GM12878 (cell line): ENCODE measurements around the gene PTPRD. TPM values are rescaled to one million over a fixed set of nuclear protein-coding genes. Genes with fewer than 3 reads are reported as not detected.

Experiments used
- ATAC-seq: fragments of 200-7000 bp; cut with Tn5 transposase; 3 replicates; pipeline ENCODE4 v1.9.1; 2020; ENCODE audit warnings: mild to moderate bottlenecking, moderate library complexity
- BruUV-seq: library from RNA; stranded (reverse); fragments of 400-500 nt; replicated peaks from 2 replicates; lab custom pipeline; 2021; lab: Mats Ljungman, UMichigan
- CTCF ChIA-PET: fragments of 300-600 bp; sonication (Branson Sonifier 250); formaldehyde crosslinking; extraction: SDS; loops from one replicate; lab custom pipeline; 2021; ENCODE audit warnings: inconsistent platforms; lab: Yijun Ruan, JAX
- POLR2A ChIA-PET: fragments of 350-600 bp; formaldehyde crosslinking; extraction: SDS; loops from one replicate; lab custom pipeline; 2021; ENCODE audit warnings: inconsistent platforms; lab: Charles Lee
- RAD21 ChIA-PET: fragments of 300-600 bp; sonication (Branson Sonifier 250); formaldehyde crosslinking; loops from one replicate; lab custom pipeline; 2023; ENCODE audit warnings: antibody characterized with exemption; ENCODE audit not compliant: unreplicated experiment; lab: Charles Lee
- SMC1A ChIA-PET: fragments of 300-600 bp; sonication (Branson Sonifier 250); formaldehyde crosslinking; loops from one replicate; lab custom pipeline; 2023; ENCODE audit not compliant: unreplicated experiment, uncharacterized antibody; lab: Charles Lee
- DNase-seq: peaks from one replicate; pipeline ENCODE4 v3.0.0-alpha.2; 2011; ENCODE audit warnings: low read depth, low spot score
- FAIRE-seq: peaks from 3 replicates; lab custom pipeline; 2011; peaks lifted over from hg19 to GRCh38; lab: Jason Lieb, UNC
- H2AFZ ChIP-seq: 2 replicates; pipeline ENCODE4 v1.6.0; 2011; ENCODE audit warnings: low read depth, low read length, control low read depth; ENCODE audit not compliant: control insufficient read depth
- H3K27ac ChIP-seq: 2 replicates; pipeline ENCODE4 v1.5.1; 2011; ENCODE audit warnings: control low read depth; ENCODE audit not compliant: control insufficient read depth, insufficient read depth
- H3K27me3 ChIP-seq, 2 experiments: replicated peaks in 1 of 2; 2 replicates each; pipeline versions ENCODE4 v1.6.0 to v1.6.1; 2011; ENCODE audit warnings: low read length in 1 of 2; ENCODE audit not compliant: control insufficient read depth in 2 of 2, insufficient read depth in 2 of 2
- H3K36me3 ChIP-seq, 2 experiments: 2 replicates each; pipeline ENCODE4 v1.5.1; 2011; ENCODE audit warnings: low read length in 1 of 2; ENCODE audit not compliant: control insufficient read depth in 2 of 2, insufficient read depth in 2 of 2
- H3K4me1 ChIP-seq: 2 replicates; pipeline ENCODE4 v1.6.1; 2011; ENCODE audit warnings: mild to moderate bottlenecking, low read length, moderate library complexity, mixed read lengths; ENCODE audit not compliant: control insufficient read depth, insufficient read depth
- H3K4me2 ChIP-seq: 2 replicates; pipeline ENCODE4 v1.6.0; 2011; ENCODE audit warnings: control low read depth; ENCODE audit not compliant: control insufficient read depth, insufficient read depth
- H3K4me3 ChIP-seq: fragments of 200-600 bp; sonication (generic); 2 replicates; pipeline ENCODE4 v1.5.1; 2016
- H3K79me2 ChIP-seq: 2 replicates; pipeline ENCODE4 v1.6.0; 2011; ENCODE audit warnings: low read length; ENCODE audit not compliant: control insufficient read depth, insufficient read depth
- H3K9ac ChIP-seq: 2 replicates; pipeline ENCODE4 v1.8.0; 2011; ENCODE audit warnings: low read length, control low read depth, mixed read lengths; ENCODE audit not compliant: control insufficient read depth, insufficient read depth
- H3K9me3 ChIP-seq: replicated peaks from 3 replicates; pipeline ENCODE4 v1.5.1; 2011; ENCODE audit warnings: mild to moderate bottlenecking, low read length; ENCODE audit not compliant: control insufficient read depth, insufficient read depth
- H4K20me1 ChIP-seq: 2 replicates; pipeline ENCODE4 v1.6.0; 2011; ENCODE audit not compliant: control insufficient read depth, insufficient read depth
- CHD2 ChIP-seq: IDR thresholded peaks from 2 replicates; pipeline ENCODE4 v1.6.1; 2011; ENCODE audit warnings: low read depth, low read length, improper control_type of control experiment, borderline replicate concordance
- EP300 ChIP-seq, 2 experiments: fragments of 150-350 bp in 1 of 2; IDR thresholded peaks; 2 replicates each; pipeline ENCODE4 v1.6.1; 2011 to 2012; ENCODE audit warnings: low read depth in 2 of 2, low read length in 2 of 2, borderline replicate concordance in 1 of 2, improper control_type of control experiment in 1 of 2, inconsistent platforms in 1 of 2; ENCODE audit not compliant: control insufficient read depth in 1 of 2
- HCFC1 ChIP-seq: fragments of 150-350 bp; IDR thresholded peaks from 2 replicates; pipeline ENCODE4 v1.6.1; 2014; ENCODE audit warnings: low read length
- HDAC2 ChIP-seq: fragments of 200-600 bp; sonication (generic); IDR thresholded peaks from 2 replicates; pipeline ENCODE4 v1.6.1; 2017
- NR2C1 ChIP-seq: fragments of 450-650 bp; IDR thresholded peaks from 2 replicates; pipeline ENCODE4 v1.6.1; 2017; ENCODE audit warnings: antibody characterized with exemption, mild to moderate bottlenecking, moderate library complexity
- POLR2AphosphoS5 ChIP-seq: IDR thresholded peaks from 2 replicates; pipeline ENCODE4 v1.6.1; 2011; ENCODE audit warnings: mild to moderate bottlenecking, low read length, inconsistent platforms
- SMARCA5 ChIP-seq: fragments of 450-650 bp; IDR thresholded peaks from 2 replicates; pipeline ENCODE4 v1.6.1; 2017; ENCODE audit warnings: mild to moderate bottlenecking
- SREBF2 ChIP-seq: IDR thresholded peaks from 2 replicates; pipeline ENCODE4 v1.6.1; 2012; ENCODE audit warnings: mild to moderate bottlenecking, low read length
- STAT1 ChIP-seq: fragments of 450-650 bp; conservative IDR thresholded peaks from 2 replicates; pipeline ENCODE4 v1.6.1; 2014; ENCODE audit warnings: antibody characterized with exemption, mild to moderate bottlenecking
- TCF3 ChIP-seq: IDR thresholded peaks from 2 replicates; pipeline ENCODE4 v1.6.1; 2012; ENCODE audit warnings: low read depth, mild to moderate bottlenecking, low read length, borderline replicate concordance; ENCODE audit not compliant: insufficient read depth
- YBX1 ChIP-seq: fragments of 450-650 bp; IDR thresholded peaks from 2 replicates; pipeline ENCODE4 v1.6.1; 2016; ENCODE audit warnings: antibody characterized with exemption
- ZNF24 ChIP-seq: fragments of 450-650 bp; IDR thresholded peaks from 2 replicates; pipeline ENCODE4 v1.6.1; 2017; ENCODE audit warnings: antibody characterized with exemption, mild to moderate bottlenecking
- ZNF274 ChIP-seq: IDR thresholded peaks from one replicate; pipeline ENCODE4 v1.8.0; 2011; ENCODE audit not compliant: insufficient read length, insufficient read depth
- WGBS: methylation state at CpG from one replicate; pipeline ENCODE4 v1.1.6; 2016; ENCODE audit warnings: low lambda C conversion rate; ENCODE audit not compliant: insufficient replicate concordance, insufficient coverage; ENCODE audit errors: missing lambda C conversion rate; 5-methylcytosine and 5-hydroxymethylcytosine counted together
- in situ Hi-C: fragments of 300-500 bp; cut with MboI; formaldehyde crosslinking; loops from 9 replicates; pipeline ENCODE4 v1.14.3; 2018; ENCODE audit warnings: mixed read lengths
- intact Hi-C: fragments of 100-400 bp; cut with micrococcal nuclease; formaldehyde crosslinking; loops from one replicate; pipeline ENCODE4 v1.14.2; 2022; ENCODE audit not compliant: unreplicated experiment
- polyA plus RNA-seq, 11 experiments: library from polyadenylated mRNA; depleted of rRNA in 4 of 11; unstranded in 6 of 11; stranded (reverse) in 5 of 11; fragments of >200 nt; fragmentation: Nextera tagmentation in 4 of 11; fragmentation: Illumina TruSeq in 1 of 11; extraction: Ambion mirVana in 4 of 11; extraction: Trizol in 1 of 11; gene quantifications; 1 replicate in 1 of 11; 2 replicates in 10 of 11; pipeline versions ENCODE4 v1.2.1 to v1.2.3, GENCODE V29; 2011 to 2016; ENCODE audit warnings: inconsistent platforms in 2 of 11, missing spikeins in 2 of 11, low read depth in 1 of 11
- total RNA-seq, 4 experiments: library from RNA; depleted of rRNA in 3 of 4; stranded (reverse); fragments of >200 nt in 3 of 4; fragmentation: Illumina TruSeq in 1 of 4; extraction: Trizol in 1 of 4; gene quantifications; 2 replicates each; pipeline versions ENCODE4 v1.2.1 to v1.2.3, GENCODE V29; 2013 to 2021
- TF ChIP-seq, protein P1 (sequence below): fragments of 450-650 bp; conservative IDR thresholded peaks from 2 replicates; pipeline ENCODE4 v1.6.1; 2017; ENCODE audit warnings: mild to moderate bottlenecking, moderate library complexity

PTPRD gene
- total and polyA plus RNA-seq, 10 of the 15 experiments (the other 5 are each of a cell fraction or from before 2014, with no cell fraction given), result under 0.01 to 0.05 (median 0.01) TPM; not detected in 7

DNA sequence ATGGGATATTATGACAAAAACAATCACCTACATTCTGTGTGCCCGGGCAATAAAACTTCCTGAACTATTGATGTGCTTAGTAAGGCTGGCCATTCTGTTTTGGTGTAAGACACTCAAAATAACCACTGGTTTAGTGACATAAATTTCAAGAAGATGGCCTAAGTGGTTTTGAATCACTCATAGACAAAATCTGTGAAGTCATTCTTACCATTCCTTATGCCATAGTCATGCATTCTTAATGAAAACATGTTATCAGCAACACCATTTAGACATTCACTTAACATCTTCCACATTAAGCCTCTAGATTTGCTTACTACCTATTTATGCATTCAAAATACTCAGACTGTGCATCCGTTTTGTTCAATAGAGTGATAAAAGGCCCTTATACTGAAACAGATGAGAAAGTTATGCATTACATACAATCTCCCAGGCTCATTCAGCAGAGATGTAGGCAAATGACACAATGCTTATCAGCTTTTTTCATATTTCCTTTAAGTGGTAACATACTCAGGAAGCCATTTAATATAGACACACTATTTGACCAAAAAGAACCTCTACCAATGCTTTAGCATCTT lies 1964.4 kb downstream of the PTPRD start:
- no peak for ATAC-seq
- no peaks in the 10 kb centered on the region for H3K27me3 ChIP-seq
- no peaks in the 10 kb centered on the region for H4K20me1 ChIP-seq
- H2AFZ ChIP-seq, result no peak overlapping the region
- H3K4me3 ChIP-seq, result no peak overlapping the region
- no peaks in the 10 kb centered on the region for H3K9me3 ChIP-seq
- ChIA-PET RAD21 (no interaction called here), CTCF (no interaction called here), SMC1A (no interaction called here), POLR2A (no interaction called here)
- TF ChIP-seq SMARCA5 (no peak), ZNF24 (no peak), HDAC2 (no peak), POLR2AphosphoS5 (no peak)
- 19% methylated on average over 2 of the region's 2 CpGs for WGBS
- no TSS peak for BruUV-seq
- no peaks in the 10 kb centered on the region for H3K4me1 ChIP-seq
- H3K9ac ChIP-seq, result no peak overlapping the region
- H3K27ac ChIP-seq, result no peak overlapping the region
- in situ Hi-C loops, result no loop called here
- intact Hi-C loops, result no loop called here
- no peaks in the 10 kb centered on the region for H3K79me2 ChIP-seq
- H3K36me3 ChIP-seq, result no peaks in the 10 kb centered on the region
- no peak for FAIRE-seq
- no peak overlapping the region for H3K4me2 ChIP-seq
- DNase-seq, result no peak

DNA sequence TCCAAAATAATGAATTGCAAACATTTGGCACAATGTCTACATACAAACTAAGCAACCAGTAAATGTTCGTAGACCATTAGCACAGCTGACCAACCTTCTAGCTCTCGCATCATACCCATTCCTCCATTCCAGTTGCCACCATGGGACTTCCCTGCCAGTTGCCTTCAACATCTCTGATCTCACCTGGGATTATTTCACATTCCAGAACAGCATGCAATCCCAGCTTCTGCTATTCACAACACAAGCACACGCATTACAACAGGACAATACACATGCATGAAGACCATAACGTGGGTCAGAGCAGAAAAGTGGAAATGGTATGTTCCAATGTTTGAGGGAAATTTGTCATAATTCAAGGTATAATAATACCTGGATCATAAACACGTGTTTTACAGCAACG lies 1965.0 kb downstream of the PTPRD start:
- CTCF ChIA-PET, result no interaction called here
- no TSS peak for BruUV-seq
- intact Hi-C loops (no loop called here), in situ Hi-C loops (no loop called here)
- H3K79me2 ChIP-seq, result no peaks in the 10 kb centered on the region
- no peaks in the 10 kb centered on the region for H3K27me3 ChIP-seq
- H3K4me3 ChIP-seq, result no peak overlapping the region
- H3K4me1 ChIP-seq, result no peaks in the 10 kb centered on the region
- H3K9me3 ChIP-seq, result no peaks in the 10 kb centered on the region
- SMC1A ChIA-PET, result no interaction called here
- DNase-seq (no peak), ATAC-seq (no peak), FAIRE-seq (no peak)
- TF ChIP-seq NR2C1, result no peak
- TF ChIP-seq SREBF2, result no peak
- TF ChIP-seq EP300 (IDR thresholded peaks at IDR 0.05; ENCODE audit: borderline replicate concordance in 1 of 2, control insufficient read depth in 1 of 2, low read depth in 2 of 2, low read length in 2 of 2), result no peak
- TF ChIP-seq HCFC1, result no peak
- no peak for TF ChIP-seq CHD2
- TF ChIP-seq STAT1, result no peak
- no peak for TF ChIP-seq YBX1
- TF ChIP-seq, protein P1, sequence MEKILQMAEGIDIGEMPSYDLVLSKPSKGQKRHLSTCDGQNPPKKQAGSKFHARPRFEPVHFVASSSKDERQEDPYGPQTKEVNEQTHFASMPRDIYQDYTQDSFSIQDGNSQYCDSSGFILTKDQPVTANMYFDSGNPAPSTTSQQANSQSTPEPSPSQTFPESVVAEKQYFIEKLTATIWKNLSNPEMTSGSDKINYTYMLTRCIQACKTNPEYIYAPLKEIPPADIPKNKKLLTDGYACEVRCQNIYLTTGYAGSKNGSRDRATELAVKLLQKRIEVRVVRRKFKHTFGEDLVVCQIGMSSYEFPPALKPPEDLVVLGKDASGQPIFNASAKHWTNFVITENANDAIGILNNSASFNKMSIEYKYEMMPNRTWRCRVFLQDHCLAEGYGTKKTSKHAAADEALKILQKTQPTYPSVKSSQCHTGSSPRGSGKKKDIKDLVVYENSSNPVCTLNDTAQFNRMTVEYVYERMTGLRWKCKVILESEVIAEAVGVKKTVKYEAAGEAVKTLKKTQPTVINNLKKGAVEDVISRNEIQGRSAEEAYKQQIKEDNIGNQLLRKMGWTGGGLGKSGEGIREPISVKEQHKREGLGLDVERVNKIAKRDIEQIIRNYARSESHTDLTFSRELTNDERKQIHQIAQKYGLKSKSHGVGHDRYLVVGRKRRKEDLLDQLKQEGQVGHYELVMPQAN, result no peak
- TF ChIP-seq TCF3, result no peak
- TF ChIP-seq ZNF274, result no peak
- H2AFZ ChIP-seq, result no peak overlapping the region
- no peaks in the 10 kb centered on the region for H4K20me1 ChIP-seq
- RAD21 ChIA-PET, result no interaction called here
- no peak overlapping the region for H3K4me2 ChIP-seq
- WGBS, result 14% methylated on average over 6 of the region's 6 CpGs
- no peaks in the 10 kb centered on the region for H3K36me3 ChIP-seq
- H3K9ac ChIP-seq, result no peak overlapping the region
- POLR2A ChIA-PET, result no interaction called here
- H3K27ac ChIP-seq, result no peak overlapping the region
